ENCODE results near the gene LPP.
A peak's percentile ranks its signal among the peaks of the same experiment; 100 is the strongest.

Gene LPP

GRCh38 chr3:188522115-188522514, 368.2 kb downstream of the LPP start:
- DNase-seq (ENCODE audit: low read depth), result no peak

- DNase-seq (ENCODE audit: low read depth), result no peak
Observed at GRCh38 chr3:188523291-188523690, 369.3 kb downstream of the LPP start.

DNA sequence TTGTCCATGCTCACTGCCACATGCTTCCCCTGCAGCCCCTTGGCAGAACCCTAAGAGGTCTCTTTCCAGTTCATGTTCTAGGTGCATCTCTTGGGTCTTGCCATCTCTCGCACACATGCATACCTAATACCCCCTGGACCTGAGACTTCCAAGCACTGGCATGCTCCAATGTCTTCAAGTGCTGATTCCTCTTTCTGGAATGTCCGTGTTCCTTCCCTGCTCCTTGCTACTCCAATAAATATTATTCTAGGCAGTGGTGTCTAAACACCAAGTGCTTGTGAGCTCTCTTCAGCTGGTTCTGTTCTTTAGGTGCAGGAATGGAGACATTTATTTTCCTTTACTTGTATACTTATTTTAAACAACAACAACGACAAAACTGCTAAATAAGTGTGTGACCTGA, 370.1 kb downstream of the LPP start:
- DNase-seq (ENCODE audit: low read depth), result no peak

GRCh38 chr3:188526057-188526456, 372.1 kb downstream of the LPP start:
- no peak for DNase-seq (ENCODE audit: low read depth)

GRCh38 chr3:188527389-188527788, 373.4 kb downstream of the LPP start:
- DNase-seq (ENCODE audit: low read depth), result no peak

- no peak for DNase-seq (ENCODE audit: low read depth)
Observed at GRCh38 chr3:188528396-188528795, 374.4 kb downstream of the LPP start.

GRCh38 chr3:188529228-188529627, 375.3 kb downstream of the LPP start:
- no peak for DNase-seq (ENCODE audit: low read depth)

- DNase-seq (ENCODE audit: low read depth), result no peak
Observed at GRCh38 chr3:188530226-188530625, 376.3 kb downstream of the LPP start.

DNA sequence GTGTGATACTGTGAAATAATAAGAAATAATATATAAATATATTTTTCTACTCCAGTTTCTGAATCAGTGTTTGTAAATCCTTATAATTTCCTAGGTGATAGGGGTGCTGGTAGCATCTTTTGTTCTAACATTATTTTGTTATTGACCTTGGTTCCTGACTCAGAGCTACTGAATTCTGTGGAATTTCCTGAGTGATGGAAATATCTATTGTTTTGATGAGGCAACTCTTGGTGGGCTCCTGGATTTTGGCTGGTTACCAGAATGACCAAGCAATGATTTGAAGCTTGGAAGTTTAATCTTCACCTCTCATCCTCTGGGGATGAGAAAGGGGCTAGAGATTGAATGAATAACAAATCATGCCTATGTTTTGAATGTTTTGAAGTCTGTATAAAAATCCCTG, 377.3 kb downstream of the LPP start:
- no peak for DNase-seq (ENCODE audit: low read depth)

DNA sequence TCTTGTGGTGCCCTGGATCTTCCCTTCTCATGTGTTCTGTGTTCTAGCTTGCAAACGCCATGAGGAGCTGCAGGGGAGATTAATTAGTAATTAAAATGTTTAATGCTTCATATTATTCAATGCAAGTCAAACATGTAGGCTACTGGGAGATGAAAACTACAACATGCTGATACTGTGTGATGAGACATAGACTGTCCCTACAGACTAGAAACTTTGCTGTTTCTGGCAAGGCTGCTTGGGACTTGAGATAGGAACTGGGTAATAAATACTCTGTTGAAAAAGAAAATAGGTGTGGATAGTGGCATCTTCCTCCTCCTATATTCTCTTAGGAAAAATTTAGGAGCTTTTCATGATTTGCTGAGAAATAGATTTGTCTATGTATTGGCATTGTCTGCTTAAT, 379.2 kb downstream of the LPP start:
- no peak for DNase-seq (ENCODE audit: low read depth)

- no peak for DNase-seq (ENCODE audit: low read depth)
Observed at GRCh38 chr3:188533612-188534357, 379.8 kb downstream of the LPP start.

GRCh38 chr3:188534633-188535032, 380.7 kb downstream of the LPP start:
- no peak for DNase-seq (ENCODE audit: low read depth)

- DNase-seq (ENCODE audit: low read depth), result no peak
Observed at GRCh38 chr3:188537606-188538005, 383.6 kb downstream of the LPP start.

DNA sequence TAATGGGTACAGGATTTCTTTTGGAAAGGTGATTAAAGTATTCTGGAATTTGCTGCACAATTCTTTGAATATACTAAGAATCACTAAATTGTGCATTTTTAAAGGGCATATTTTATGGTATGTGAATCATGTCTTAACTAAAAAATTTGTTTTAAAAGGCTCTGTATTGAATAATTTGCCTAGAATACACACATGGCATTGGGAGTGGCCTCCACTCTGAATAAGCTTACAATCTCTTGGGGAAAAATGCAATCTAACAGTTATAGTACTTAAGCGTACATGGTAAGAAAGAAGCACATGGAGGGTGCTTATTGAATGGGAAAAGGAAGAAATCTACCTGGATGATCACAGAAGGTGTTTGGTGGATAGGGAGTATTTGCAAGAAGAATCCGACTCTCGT, 385.1 kb downstream of the LPP start:
- DNase-seq (ENCODE audit: low read depth), result no peak

GRCh38 chr3:188539631-188540194, 385.8 kb downstream of the LPP start:
- no peak for DNase-seq (ENCODE audit: low read depth)

- no peak for DNase-seq (ENCODE audit: low read depth)
Observed at GRCh38 chr3:188542196-188542595, 388.2 kb downstream of the LPP start.

DNA sequence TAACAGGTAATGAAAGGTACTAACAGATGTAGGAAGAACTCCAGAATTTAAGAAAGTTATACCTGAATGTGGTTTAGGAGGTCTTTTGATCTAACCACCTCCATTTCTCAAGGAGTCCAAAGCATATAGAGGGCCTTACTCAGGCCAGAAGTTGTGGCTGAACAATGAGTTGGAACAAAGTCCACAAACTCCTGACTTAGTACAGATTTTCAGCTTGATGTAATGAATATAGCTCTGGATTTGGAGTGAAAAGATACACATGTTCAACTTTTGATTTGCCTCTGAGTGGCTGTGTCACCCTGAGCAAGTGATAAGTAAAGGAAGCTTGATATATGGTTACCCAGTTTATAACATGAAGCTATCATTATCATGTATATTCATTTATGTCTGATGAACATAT, 390.1 kb downstream of the LPP start:
- no peak for DNase-seq (ENCODE audit: low read depth)

DNA sequence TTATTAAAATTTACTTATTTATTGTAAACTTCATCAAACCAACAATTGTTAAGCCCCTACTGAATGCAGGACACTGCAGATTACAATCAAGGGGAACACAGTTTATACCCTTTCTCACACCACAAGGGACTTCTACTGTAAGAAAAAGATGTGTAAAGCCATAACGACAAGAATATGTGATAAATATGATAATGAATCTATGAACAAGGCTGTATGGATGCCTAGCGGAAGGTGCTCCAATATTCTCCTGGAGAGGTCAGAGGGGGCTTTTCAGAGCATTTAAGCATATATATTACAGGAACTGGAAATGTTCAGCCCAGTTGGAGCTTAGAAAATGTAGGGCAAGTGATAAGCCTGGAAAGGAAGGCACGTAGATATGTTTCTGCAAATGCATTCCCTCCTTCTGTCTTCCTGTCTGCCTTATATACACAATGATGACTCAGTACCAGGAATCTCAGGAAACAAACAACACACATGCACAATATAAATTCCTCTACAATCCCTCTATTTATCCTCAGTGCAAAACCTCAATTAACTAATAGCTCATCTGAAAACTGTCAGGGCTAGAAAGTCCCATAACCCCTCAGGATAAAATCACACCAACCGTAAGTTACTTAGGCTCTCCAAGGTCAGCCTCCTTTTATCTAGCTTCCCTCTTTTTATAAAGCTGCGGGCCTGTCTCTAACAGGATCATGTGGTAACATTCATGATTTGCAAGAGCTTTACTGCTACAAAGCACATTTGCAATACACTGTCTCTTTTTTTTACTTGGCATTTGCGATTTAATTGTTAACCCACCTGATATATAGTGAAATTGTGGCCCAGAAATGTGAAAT, 393.1 kb downstream of the LPP start:
- no peak for DNase-seq (ENCODE audit: low read depth)

- no peak for DNase-seq (ENCODE audit: low read depth)
Observed at GRCh38 chr3:188553569-188553968, 399.6 kb downstream of the LPP start.

DNA sequence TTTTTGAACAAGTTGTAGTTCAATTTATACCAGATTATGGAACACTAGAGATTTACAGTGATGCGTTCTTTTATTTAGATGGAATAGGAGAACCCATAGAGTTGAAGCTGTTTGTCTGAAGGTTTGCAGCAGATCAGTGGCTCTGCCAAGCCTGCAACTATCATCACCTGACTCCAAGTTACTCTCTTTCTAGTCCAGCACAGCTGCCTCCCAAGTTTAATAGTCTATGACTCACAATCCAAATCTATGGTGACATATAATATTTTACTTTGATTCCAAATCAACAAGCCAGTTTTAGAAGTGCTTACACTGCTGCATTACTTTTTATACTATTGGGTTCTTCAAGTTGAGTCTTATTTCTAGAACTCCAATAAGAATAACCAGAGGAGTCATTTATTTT, 400.4 kb downstream of the LPP start:
- peak; percentile 59 for DNase-seq (ENCODE audit: low read depth)

DNA sequence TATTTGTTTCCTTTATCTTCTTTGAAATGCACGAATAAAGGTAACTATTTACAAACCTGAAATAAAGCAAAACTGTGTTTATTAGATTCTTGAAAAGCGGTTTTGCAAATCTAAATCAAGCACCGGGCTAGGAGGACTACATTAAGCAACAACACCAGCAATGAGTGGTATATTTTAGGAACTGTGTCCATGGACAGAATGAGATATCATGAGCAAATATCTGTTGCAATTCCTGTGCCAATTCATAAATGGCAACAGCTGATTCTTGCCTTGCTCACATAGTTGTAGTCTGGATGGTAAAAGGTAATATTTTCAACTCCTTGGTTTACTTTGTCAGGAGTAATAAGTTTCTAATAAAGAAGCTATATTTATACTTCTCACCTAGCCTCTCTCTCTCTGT, 403.3 kb downstream of the LPP start:
- no peak for DNase-seq (ENCODE audit: low read depth)

GRCh38 chr3:188558343-188559071, 404.6 kb downstream of the LPP start:
- DNase-seq (ENCODE audit: low read depth), result peak; percentile 37

- DNase-seq (ENCODE audit: low read depth), result no peak
Observed at GRCh38 chr3:188559072-188559429, 405.1 kb downstream of the LPP start.
